ENCODE results near the gene THAP3. TPM values are rescaled to one million over a fixed set of nuclear protein-coding genes. Genes with fewer than 3 reads are reported as not detected.
A peak's percentile ranks its signal among the peaks of the same experiment; 100 is the strongest.
"Not testable (repeated sequence)": the region's sequence is repeated elsewhere in the genome, so short reads cannot be mapped to it uniquely, and the experiment has no call there.

Gene THAP3
- total RNA-seq, 1 donor from 2014 or later, result 22.1 TPM

- DNase-seq, result no peak
Observed at GRCh38 chr1:6591222-6591621, 33.4 kb upstream of the THAP3 start.

- DNase-seq, result no peak
Observed at GRCh38 chr1:6591644-6592043, 33.0 kb upstream of the THAP3 start.

- DNase-seq, result no peak
Observed at GRCh38 chr1:6592441-6592840, 32.2 kb upstream of the THAP3 start.

- DNase-seq, result no peak
Observed at GRCh38 chr1:6592865-6593593, 31.6 kb upstream of the THAP3 start.

GRCh38 chr1:6593810-6594209, 30.9 kb upstream of the THAP3 start:
- DNase-seq, result no peak

GRCh38 chr1:6594977-6595740, 29.5 kb upstream of the THAP3 start:
- no peak for DNase-seq

GRCh38 chr1:6596351-6596750, 28.3 kb upstream of the THAP3 start:
- no peak for DNase-seq

- no peak for DNase-seq
Observed at GRCh38 chr1:6596886-6597776, 27.5 kb upstream of the THAP3 start.

- DNase-seq, result no peak
Observed at GRCh38 chr1:6597777-6598131, 26.9 kb upstream of the THAP3 start.

GRCh38 chr1:6599141-6599975, 25.3 kb upstream of the THAP3 start:
- no peak for DNase-seq

- DNase-seq, result not testable (repeated sequence)
Observed at GRCh38 chr1:6599991-6600390, 24.7 kb upstream of the THAP3 start.

- no peak for DNase-seq
Observed at GRCh38 chr1:6600410-6601048, 24.1 kb upstream of the THAP3 start.

GRCh38 chr1:6601049-6601922, 23.4 kb upstream of the THAP3 start:
- peak; percentile 47 for DNase-seq

- no peak for DNase-seq
Observed at GRCh38 chr1:6601923-6602668, 22.6 kb upstream of the THAP3 start.

- DNase-seq, result peak; percentile 88
Observed at GRCh38 chr1:6602669-6603237, 21.9 kb upstream of the THAP3 start, which contains the start of gene KLHL21. Gene KLHL21 (minus strand): TSS chr1:6602869. CDS start chr1:6602817, 52 bp downstream.

- peak; percentile 85 for DNase-seq
Observed at GRCh38 chr1:6603238-6603914, 21.3 kb upstream of the THAP3 start.

GRCh38 chr1:6603915-6604558, 20.6 kb upstream of the THAP3 start:
- DNase-seq, result peak; percentile 81
